ENCODE data around the gene TENM4.

The TENM4 gene

DNA sequence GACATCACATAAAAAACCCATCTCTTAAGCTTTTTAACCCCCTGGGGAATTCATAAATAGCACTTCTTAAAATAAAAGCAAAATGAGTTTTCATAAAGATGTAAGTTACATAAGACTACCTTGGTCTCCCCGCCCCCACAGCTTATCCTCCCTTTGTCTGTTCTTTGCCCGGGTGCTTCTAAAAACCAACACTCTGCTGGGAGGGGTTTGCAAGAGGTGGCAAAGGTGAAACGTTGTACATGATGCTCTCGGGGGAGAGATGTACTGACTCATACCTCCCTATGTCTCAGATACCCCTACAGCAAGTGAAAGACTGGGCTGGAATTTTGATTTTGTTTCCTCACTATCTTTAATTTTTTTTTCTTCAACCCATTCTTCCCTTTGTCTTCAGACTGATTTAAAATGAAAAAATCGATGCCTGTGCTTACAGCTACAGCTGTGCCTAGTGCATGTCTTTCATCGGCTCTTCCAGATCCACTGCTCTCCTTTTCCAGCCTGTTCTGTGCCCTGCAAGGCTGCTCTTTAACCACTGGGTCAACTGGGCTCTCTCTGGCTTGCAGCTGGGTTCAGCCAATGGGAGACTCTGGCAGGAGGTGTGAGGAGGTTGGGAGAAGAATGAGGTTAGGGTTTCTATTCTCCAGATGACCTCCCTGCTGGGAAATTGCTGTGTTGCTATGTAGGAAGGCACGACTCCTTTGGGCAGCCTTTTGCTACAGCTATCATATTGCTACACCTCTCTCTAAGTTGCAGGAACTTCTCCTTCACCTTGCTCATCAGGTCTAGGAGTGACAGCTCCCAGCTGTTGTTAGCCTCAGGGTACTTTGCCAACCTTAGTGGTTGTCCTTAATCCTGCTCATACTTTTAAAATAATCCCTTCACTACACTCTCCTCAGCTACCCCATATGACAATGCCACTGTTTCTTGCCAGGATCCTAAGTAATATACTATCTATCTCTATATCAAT lies 266.5 kb downstream of the TENM4 start:
- no peak for DNase-seq (ENCODE audit: low read depth)

DNA sequence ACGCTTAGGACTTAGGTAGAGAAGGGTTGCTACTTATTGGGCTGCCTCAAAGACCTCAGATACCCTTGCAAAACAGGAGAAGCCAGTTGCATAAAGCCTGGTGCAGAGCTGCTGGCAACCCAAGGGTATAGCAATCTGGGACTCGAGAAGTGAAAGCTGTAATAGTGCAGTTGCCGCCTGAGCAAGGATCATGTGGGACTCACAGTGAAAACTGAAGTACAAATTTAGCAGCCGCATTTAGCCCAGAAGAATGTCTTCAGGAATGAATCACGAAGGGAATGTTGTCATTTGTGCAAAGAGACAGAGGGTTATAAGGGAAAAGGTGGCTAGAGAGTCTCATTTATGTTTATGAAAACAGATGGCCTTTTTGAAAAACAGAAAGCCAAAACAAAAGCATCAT lies 267.2 kb downstream of the TENM4 start:
- DNase-seq (ENCODE audit: low read depth) = peak; percentile 78

DNA sequence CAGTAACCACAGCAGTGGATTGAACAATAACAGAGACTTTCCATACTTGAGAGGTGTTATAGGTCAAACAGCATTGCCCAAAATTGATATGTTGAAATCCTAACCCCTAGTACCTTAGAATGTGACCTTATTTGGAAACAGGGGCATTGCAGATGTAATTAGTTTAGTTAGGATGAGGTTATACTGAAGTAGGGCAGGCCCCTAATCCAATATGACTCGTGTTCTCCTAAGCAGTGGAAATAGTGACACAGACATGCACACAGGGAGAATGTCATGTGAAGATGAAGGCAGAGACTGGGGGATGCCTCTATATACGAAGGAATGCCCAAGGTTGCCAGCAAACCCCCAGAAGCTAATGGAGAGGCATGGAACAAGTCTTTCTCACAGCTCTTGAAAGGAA lies 270.5 kb downstream of the TENM4 start:
- no peak for DNase-seq (ENCODE audit: low read depth)

DNA sequence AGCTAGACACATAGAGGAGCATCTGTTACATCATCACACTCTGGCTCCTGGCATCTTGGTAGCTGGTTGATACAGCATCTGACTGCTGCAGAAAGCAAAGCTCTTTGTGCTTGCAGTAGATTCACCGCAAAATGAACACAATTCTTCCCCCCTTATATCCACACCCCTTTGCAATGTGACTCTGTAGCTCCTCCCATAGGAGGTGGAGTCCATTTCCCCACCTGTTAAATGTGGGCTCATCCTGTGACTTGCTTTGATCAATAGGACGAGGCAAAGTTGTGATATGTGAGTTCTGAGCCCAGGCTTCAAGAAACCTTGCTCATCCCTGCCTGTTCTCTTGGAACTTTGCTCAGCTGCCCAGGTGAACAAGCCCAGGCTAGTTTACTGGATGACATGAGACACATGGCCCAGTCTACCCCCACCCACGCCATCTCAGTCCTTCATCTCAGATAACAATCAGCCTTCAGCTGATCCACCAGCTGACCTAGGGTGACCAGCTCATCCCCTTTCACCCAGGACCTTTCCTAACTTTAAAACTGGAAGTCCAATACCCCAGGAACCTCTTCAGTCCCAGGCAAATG lies 272.2 kb downstream of the TENM4 start:
- no peak for DNase-seq (ENCODE audit: low read depth)

DNA sequence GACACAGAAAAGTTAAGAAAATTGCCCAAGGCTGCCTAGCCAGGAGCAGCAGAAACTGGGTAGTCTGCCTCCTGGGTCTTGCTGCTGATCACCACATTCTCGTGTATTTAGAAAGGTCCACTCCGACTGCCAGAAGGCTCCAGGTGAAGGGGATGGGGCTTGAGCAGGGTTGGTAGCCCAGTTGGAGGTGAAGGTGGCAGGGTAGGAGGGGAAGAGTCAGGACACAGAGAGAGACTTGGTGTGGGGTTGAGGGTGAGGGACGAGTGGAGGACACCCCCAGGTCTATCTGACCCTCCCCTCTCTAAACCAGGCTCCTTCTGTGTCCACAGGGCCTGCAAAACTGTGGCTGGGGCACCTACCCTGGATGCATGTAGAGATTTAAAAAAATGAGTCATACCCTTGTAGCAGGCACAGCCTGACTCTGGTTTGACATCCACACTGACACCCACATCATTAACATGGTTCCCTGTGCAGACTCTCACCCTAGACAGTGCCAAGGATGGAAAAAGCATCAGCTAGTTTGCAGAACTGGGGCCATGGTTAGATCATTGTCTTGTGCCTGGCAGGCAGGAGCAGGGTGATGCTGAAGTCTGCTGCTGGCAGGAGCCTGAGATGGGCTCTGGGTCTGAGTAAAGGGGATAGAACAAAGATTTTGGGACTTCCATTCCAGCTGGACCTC lies 273.2 kb downstream of the TENM4 start:
- no peak for DNase-seq (ENCODE audit: low read depth)

DNA sequence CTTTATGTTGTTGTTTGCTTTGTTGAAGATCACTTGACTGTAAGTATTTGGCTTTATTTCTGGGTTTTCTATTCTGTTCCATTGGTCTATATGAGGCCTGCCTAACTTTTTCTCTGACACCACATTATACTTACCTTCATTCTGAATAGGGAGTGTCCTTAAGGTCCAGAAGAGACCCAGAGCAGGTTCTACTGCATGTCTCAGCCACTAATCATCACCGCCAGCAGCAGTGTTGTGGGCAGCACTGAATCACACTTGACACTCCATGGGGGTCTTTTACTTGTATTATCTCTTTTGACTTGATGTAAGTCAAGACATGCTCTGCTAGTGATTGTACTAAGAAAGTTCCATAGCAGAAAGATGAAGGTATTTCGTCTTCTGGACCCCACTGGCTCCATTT lies 274.9 kb downstream of the TENM4 start:
- no peak for DNase-seq (ENCODE audit: low read depth)

DNA sequence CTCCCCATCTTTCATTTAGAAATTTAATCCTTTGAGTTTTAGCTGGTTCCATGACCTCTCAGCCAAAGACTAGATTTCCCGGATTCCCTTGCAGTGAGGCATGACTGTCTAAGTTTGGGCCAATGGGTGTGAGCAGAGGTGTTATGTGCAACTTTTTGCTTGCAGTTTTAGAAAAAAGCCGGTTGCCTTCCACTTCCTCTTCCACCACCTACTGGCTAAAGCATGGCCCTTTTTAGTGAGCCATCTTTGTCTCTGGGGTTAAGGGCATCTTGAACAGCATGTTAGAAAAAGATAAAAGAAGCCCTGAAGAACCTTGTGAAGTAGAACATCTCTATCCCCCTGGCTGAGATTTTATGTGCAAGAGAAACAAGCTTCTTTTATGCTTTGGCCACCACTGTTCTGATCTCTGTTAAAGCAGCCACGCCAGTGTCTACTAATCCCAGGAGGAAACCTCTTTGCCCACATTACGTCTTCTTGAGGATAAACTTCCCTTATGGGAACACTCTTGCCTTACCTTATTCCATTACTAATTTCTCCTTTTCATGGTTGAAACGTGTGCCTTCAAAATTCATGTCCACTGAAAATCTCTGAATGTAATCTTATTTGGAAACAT lies 279.9 kb downstream of the TENM4 start:
- no peak for DNase-seq (ENCODE audit: low read depth)

DNA sequence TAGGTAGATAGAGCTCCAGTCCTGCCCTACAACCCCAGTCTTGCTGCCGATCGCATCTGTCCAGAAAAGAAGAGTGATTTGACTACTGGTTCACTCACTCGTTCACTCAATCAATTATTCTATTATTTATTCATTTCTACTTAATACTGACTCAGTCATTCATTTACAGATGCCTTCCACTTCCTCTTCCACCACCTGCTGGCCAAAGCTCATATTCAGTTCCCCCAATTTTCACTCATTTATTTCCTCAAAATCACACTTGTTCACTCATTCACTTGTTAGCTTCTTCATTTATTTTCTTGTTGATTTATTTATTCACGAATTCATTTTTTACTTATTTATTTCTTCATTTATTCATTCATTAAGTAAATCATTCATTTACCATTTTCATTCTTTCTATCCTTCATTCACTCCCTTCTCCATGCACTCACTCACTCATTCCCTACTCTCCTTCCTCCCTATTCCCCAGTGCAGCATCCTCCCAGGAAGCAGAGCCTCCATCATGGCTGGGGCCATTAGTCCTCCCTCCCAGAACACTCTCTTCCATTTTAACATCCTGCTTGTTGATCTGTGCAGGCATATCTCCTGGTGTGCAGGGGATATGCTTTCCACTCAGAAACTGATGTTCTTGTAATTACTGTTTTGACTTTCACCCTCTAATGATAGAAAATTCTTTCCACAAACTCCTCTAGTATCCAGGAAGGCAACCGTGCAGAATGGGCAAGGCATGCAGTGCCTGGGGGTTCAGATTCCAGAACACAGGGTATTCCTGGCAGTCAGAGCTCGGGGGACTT lies 281.0 kb downstream of the TENM4 start:
- no peak for DNase-seq (ENCODE audit: low read depth)

DNA sequence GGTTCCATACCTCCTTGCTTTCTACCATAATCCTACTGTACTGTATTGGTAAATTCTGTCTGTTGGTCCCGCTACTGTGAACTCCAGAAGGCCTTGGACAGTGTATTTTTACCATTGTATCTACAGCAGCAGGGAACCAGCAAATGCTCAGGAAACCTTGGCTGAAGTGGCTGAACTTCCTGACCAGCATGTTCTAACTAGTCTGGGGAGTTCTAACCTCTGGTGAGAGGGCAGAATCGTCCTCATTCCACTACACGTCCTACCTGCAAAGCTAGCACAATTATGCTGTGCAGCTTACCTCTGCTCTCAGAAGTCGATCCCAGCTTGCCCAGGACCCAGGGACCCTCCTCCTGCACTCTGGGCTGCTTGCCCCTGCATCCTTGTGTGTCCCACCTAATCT lies 283.1 kb downstream of the TENM4 start:
- no peak for DNase-seq (ENCODE audit: low read depth)

DNA sequence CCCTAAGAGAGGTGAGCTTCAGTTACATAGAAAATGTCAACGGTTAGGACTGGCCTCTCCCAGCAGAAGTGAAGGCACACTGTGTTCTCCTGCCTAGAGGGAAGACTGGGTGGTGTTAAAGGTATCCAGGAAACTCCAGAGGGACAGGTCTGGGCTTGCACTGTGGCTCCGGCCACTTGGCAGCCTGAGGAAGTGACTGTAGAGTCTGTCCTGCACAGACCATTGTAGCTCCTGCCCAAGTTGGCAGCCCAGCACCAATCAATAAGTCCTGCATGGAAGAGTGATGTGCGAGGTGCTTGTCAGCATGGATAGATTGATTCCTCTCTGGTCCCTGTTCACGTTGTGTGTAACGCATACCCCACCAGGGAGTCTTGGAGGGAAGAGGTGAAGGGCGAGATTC lies 284.8 kb downstream of the TENM4 start:
- DNase-seq (ENCODE audit: low read depth) = no peak

DNA sequence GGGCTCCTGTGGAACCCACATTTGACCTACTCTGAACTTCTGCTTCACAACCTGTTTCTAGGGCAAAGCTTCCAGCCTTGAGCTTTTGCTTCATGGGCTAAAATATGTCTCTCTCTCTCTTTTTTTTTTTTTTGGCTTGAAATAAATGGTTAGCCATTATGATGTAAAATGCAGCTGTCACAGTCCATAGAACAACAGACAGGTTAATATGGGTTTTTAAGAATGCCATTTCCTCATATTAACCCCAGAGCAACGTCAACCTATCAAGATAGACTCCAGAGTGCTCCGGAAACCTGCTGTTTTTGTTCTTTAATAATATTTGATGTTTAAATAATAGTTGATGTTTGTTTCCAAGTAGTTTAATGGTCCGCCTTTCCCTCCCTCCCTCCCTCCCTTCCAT lies 285.6 kb downstream of the TENM4 start:
- DNase-seq (ENCODE audit: low read depth) = no peak

DNA sequence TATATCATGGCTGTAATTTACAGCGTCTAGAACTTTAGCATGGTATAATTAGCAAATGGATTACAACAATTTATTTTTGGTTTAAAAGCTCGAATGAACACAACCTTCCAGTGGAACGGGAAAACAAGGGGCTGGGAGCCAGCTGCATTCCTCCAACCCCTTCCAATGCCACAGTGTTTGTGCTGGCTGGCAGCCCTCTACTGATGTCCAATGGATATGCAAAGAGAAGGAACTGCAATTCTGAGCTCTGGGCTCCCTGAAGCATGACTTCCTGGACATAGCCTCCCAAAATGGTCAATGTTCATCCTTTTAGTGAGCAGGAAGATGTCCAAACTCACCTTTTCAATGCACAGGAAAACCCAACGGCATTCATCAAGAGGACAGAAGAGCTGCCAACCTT lies 288.3 kb downstream of the TENM4 start:
- DNase-seq (ENCODE audit: low read depth) = no peak

DNA sequence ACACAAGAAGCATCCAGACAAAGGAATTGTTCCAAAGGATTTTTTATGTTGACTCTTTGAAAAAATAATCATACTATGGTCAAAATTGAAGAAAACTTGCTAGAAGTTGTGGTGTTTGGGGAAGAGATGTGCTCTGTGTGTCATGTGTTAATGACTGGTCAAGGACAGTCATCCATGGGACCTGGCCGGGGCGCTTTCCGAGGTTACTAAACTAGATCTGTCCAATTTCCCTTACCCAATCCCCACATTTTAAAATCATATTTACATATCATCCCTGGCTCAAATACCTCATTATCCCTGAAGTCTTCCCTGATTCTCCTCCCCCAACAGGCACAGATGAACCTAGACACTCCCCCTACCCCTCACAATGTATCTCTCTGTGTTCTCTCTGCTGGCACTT lies 289.4 kb downstream of the TENM4 start:
- no peak for DNase-seq (ENCODE audit: low read depth)

DNA sequence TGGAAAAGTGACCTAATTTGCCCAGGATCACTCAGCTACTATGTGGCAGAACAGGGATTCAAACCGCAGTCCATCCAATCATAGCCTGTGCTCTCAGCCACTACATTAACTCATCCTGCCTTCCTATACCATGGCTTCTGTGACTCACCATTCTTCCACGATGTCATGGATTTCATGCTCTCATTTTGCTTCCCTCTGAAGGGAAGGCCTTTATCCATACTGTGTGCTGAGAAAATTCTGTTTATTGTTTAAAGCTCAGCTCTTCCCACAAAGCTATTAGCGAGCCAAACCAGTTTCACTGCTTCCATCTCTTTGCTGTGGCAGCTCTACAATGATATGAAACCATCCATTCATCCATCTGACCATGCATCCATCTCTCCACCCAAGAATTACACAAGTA lies 289.9 kb downstream of the TENM4 start:
- DNase-seq (ENCODE audit: low read depth) = no peak

DNA sequence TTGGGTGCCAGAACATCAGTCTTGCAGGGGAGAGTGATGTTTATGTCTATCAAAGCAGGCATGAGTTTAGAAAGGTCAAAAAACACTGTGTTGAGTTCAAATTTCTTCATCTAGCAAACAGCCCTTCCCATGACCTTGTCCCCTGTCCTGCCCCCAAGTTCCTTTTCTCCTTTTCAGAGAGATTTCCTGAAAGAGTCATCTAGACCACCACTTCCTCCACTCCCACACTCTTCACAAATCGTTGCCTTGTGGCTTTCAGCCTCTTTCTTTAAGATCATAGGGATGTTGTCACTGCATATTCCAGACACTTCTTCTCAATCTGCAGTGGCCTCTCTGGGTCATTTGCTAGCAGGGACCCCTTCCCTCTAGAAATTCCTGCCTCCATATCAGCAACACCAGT lies 290.5 kb downstream of the TENM4 start:
- DNase-seq (ENCODE audit: low read depth) = no peak

DNA sequence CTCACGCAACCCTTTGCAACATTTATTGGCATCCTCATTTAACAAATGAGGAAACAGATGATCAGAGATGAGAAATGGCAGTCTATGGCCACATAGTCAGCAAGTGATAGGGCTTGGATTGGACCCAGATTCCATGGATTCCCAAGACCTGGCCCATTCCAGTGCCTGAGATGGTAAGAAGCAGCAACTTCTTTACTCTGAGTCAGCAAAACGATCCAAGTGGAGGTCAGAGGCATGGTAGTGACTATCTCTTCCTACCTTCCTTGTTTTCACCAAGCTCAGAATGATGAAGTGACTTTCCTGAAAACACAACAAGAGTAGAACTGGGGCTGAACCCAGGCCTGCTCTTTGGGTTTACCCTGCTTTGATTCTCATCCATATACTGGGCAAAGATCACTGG lies 293.1 kb downstream of the TENM4 start:
- no peak for DNase-seq (ENCODE audit: low read depth)

DNA sequence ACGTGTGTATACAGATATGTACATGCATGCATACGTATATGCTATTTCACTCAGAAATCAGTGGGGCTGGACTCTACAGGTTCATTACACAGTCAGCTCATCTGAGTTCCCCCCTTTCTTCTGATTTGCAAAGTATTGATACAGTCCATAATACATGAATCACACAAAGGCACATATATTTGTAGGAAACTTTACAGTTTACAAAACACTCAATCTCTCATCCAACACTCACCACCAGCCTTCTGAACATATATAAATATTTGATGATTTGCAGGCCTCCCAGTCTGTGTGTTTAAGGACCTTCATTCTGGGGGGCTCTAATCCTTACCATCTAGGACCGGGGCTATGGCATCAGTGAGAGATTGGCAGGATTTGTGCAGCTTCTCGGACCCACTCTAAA lies 293.8 kb downstream of the TENM4 start:
- no peak for DNase-seq (ENCODE audit: low read depth)

DNA sequence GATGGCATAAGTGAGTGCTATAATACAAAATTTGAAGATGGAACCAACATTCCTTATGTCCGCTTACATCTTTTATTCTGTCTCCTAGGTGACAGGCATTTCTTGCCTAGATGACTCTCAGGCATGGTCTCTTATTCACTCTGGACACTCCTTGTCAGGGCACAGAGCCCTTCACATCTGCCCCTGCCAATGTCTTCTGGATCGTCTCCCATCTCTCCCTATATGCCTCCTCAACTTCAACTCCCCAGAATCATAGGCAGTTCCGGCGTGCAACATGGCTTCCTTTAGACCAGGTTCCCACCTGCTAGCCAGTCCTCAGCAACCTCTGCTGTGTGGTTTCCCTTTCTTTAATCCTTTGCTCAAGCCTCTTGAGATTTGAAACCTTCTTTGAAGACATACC lies 300.9 kb downstream of the TENM4 start:
- DNase-seq (ENCODE audit: low read depth) = no peak

DNA sequence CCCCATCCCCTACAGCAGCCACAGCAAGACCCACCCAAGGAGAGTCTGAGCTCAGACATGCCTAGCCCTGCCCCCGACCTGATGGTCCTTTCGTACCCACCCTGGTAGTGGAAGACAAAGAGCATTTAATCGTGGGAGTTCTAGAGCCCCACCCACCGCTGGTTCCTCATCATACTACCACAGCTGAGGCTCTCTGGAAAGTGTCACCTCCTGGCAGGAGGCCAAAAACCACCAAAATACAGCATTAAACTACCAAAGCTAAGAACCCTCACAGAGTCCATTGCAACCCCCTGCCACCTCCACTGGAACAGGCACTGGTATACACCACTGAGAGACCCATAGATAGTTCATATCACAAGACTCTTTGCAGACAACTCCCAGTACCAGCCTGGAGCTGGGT lies 311.1 kb downstream of the TENM4 start:
- no peak for DNase-seq (ENCODE audit: low read depth)

DNA sequence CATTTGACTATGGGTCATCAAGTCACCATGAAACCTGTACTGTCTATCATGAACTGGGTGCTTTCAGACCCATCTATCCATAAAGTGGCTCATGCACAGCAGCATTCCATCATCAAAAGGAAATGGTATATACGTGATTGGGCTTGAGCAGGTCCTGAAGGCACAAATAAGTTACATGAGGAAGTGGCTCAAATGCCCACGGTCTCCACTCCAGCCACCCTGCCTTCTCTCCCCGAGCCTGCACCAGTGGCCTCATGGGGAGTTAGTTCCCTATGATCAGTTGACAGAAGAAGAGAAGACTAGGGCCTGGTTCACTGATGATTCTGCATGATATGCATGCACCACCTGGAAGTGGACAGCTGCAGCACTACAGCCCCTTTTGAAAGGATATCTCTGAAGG lies 312.5 kb downstream of the TENM4 start:
- DNase-seq (ENCODE audit: low read depth) = no peak

DNA sequence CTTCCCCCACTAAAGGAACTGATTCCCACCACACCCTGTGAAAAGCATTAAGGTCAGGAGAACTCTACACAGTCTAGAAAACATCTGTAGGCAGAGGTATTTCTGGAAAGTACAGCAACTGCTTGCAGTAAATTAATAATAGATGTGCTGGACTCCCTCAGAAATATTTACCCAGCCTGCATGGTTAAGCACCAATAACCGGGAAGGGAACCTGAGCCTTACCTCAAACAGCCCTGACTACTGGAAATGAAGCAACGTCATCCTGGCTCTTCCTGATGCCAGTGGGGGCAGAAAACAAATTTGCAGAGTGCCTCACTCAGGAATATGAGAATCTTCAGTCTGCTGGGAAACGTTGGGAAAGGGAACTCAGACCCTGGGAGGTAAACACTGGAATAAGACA lies 318.1 kb downstream of the TENM4 start:
- DNase-seq (ENCODE audit: low read depth) = no peak

DNA sequence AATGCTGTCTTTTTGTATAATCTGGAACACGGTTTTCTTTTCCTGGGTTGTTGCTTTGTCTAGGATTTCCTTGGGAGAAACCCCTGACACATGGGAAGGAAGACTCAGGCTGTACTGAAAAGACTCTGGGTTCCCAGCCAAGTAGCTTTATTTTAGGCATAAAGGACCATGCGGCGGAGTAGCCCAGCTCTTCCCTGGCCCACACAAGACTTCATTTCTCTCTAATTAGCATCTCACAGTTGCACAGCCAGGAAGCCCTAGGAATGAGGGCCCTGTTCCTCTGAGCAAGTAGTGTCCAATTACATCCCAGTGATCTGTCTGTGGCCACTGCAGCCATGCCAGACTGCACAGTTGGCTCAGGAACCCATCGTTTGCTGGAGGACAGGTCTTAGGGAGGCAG lies 319.5 kb downstream of the TENM4 start:
- DNase-seq (ENCODE audit: low read depth) = no peak
